HG03280 (cell line): ENCODE data around the gene CNTLN.
"Not testable (repeated sequence)": the region's sequence is repeated elsewhere in the genome, so short reads cannot be mapped to it uniquely, and the experiment has no call there.

Source experiments
- ATAC-seq: cut with Tn5 transposase; IDR thresholded peaks from one replicate; pipeline ENCODE4 v1.9.1; 2021; ENCODE audit warnings: mild to moderate bottlenecking, moderate library complexity; ENCODE audit not compliant: unreplicated experiment

CNTLN gene

DNA sequence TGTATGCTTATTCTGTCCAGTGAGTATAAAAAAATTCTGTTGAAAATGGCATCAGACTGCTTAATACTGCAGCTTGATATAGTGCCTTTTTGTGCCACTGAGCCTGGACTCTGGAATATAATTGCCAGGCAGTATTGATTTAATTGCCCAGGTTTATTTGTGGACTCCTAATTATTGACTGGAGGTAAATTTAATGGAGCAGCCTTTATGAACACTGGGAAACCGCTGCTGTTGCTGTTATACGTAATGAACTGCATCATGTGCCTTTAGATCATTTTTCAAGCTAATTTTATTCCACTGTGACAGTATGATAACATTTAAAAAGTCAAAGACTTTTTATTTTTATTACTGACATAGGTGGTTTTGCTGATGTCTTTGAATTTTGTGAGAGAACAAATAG is 353.8 kb downstream of the CNTLN start:
- no peak for ATAC-seq

DNA sequence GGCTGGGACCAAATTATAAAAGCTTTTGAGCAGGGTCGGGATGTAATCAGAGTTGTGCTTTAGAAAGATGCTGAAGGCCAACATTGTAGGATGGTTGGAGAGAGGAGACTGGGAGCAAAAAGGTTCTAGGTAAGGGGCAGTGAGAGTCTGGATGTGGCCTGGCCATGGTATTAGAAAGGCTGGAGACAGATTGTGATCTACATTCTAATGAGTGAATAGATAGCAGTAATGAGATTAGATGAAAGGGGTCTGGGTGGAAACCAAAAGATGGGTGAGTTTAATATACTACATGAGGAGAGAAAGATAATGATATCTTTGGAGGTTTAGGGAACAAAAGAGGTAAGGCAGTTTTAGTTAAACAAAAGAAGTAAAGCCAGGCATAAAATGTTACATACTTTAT is 355.3 kb downstream of the CNTLN start:
- no peak for ATAC-seq

DNA sequence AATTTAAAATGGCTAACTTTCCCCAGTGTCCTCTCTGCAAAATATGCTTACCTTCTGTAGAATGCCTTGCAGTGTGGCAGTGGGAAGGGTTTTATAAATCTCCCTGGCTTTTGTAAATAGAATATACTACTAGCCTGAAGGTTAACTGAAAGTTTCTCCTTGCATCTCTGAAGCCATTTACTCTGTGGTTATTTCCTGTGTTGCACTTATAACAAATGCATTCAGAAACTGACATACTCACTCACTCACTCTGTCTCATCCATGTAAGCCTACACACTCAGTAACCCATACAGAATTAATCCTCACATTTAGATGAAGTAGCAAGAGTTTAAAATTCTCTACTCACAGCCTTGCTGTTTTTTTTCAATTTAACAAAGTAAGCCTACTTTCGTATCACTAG is 356.9 kb downstream of the CNTLN start:
- ATAC-seq, result no peak

GRCh38 chr9:17503196-17503595 is 368.4 kb downstream of the CNTLN start:
- ATAC-seq, result no peak

GRCh38 chr9:17509151-17509550 is 374.3 kb downstream of the CNTLN start:
- no peak for ATAC-seq

GRCh38 chr9:17509701-17510100 is 374.9 kb downstream of the CNTLN start:
- no peak for ATAC-seq

DNA sequence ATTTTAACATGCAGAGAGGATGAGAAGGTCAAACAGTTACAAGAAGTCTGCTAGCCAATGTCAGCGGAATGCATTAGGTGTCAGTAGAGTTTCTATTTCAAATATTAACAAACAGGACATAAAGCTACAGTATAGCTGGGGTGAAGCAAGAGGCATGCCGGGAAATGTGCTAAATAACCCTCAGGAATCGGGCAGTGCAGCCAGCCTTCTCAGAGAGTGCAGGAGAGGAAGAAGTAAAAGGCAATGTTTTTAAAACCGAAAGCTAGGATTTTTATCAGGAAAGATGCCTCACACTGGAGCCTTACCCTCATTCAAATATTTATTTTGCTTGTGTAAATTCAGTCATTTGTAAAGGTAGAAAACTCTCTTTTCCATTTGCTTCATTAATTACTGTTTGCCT is 384.9 kb downstream of the CNTLN start:
- ATAC-seq, result no peak

DNA sequence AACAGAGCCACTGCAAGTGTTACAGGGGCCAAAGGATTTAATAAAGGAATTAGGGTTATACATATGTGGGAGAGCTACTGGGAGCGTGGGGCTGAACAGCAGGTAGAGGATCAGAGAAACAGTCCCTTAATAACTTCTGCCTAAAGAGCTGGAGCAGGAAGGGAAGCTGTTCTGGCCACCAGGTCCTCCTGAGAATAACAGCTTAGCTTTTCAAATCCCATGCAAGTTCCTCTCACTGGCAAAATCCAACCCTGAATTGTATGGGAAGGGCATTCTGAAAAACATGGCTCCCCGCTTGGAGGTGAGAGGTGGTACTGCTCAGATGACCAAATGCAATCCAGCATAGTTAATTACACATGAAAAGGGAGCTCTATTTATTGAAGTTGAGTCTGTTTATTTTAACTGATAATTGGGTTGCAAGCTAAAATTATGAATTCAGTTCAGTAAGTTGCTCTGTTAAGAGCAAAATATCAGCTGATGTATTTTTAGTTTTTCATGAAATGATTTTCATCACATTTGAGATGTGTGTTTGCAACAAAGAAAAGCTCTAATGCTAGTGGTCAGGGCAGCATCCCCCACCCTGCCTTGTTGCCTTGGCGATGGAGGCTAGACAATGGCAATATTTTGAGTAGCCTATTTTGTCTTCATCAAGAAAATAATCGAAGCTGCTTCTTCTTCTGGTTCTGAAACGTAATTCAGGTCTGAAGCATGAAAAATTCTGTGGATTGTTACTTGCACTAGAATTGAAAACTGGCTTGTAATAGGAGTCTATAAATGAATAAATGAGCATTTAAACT is 385.6 kb downstream of the CNTLN start:
- ATAC-seq, result no peak

DNA sequence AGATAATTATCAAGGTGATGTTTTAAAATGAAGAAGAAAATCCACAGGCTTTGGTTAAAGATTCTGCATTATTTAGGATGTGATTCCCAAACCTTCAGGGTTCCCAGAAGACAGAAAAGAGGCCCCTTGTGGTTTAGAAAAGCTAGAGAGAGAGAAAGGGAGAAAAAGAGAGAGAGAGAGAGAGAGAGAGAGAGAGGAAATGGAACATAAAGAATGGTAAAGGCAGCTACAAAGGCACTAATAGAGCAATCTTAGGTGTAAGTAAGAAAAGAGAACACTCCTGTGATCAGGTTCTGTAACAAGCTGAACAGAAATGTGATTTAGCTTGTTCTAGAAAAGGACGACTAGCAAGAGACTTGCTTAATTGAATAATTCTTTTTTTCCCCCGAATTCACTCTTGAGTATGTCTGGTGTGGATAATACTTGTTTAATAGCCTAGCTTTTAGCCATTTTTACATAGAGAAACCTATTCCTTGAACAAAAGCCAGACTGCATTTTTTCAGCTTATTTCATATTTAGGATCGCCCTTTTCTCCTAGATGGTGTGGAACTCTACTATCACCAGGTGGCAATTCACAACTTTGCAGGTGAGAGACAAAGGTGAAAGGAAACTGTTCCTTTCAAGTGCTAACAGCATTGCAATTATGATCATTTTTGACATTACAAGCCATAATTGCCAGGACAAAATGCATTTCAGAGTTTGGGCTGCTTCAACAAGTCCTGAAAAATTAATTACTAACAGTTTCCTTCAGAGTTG is 386.4 kb downstream of the CNTLN start:
- ATAC-seq, result no peak

DNA sequence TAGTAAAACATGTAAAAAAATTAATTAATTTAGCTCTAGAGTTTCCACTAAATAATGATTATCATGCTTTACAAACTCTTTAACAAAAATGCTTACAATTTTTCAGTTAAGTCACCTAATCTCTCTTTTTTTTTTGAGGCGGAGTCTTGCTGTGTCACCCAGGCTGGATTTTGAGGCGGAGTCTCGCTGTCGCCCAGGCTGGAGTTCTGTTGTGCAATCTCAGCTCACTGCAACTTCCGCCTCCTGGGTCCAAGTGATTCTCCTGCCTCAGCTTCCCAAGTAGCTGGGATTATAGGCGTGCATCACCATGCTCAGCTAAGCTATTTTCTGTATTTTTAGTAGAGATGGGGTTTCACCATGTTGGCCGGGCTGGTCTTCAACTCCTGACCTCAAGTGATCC is 391.9 kb downstream of the CNTLN start:
- ATAC-seq, result not testable (repeated sequence)

- ATAC-seq, result no peak
Observed at GRCh38 chr9:17528859-17529258, 394.0 kb downstream of the CNTLN start.

DNA sequence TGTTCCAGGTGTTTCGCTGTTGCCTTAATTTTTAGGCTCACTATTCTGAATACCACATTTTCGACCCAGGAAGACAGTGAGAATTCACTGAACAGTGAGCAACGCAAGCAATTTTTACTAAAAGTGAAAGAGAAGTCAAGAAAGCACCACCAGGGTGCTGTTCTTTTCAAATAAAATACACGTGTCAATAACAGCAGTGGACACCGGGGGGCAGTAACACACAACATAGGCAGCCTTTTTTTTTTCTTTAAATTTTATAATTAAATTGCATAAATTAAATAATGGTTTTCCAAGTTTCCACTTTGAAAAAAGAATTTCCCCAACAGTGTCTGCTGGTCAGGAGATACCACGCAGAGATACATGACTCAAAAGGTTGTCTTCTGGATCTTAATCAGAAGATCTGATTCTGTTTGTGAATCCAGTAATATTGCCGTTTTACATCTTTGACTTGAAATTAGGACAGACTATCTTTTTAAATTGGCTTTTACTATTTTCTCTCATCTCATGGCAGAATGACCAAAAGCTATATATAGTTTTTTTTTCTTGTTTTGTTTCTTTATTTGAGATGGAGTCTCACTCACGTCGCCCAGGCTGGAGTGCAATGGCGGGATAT is 396.9 kb downstream of the CNTLN start:
- peak; percentile 93 for ATAC-seq

- ATAC-seq, result no peak
Observed at GRCh38 chr9:17532461-17532860, 397.6 kb downstream of the CNTLN start.

DNA sequence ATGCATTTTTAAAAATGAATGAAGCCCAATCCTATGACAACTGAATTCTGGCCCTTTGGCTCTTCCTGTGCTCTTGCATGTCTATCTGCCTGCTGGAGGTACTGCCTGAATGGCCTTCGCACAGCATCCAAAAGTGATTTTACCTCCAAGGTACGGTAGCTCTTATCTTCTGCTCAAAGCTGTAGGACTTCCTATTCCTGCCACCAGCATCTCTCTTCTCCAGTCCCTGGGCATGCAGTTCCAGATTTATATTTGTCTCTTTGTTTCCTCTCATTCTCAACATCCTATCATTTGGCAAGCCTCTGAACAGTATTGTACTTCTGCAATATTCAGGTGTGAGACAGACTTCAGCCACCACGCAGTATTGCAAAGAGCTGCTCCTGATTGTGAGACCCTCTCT is 400.3 kb downstream of the CNTLN start:
- no peak for ATAC-seq

- ATAC-seq, result no peak
Observed at GRCh38 chr9:17536027-17536426, 401.2 kb downstream of the CNTLN start.

DNA sequence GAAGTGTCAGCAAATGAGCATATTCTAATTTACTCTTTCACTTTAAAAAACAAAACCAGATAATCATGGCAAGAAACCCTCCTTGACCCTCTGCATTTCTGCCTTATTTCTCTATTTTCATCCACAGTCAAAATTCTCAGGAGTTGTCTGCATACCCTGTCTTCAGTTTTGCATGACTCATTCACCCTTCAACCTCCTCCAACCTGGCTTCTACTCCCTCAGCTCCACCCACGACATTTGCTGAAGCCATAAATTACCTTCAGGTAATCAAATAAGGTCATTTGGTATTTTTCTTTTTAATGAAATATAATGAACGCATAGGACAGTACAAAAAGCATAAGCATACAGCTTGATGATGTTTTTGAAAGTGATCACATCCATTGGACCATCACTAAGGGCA is 416.2 kb downstream of the CNTLN start:
- no peak for ATAC-seq
